ENCODE data around the gene FXN. TPM values are rescaled to one million over a fixed set of nuclear protein-coding genes. Genes with fewer than 3 reads are reported as not detected.
"Not testable (repeated sequence)": the region's sequence is repeated elsewhere in the genome, so short reads cannot be mapped to it uniquely, and the experiment has no call there.

The FXN gene
- total RNA-seq, 1 experiment from 2014 or later = 24.1 TPM

DNA sequence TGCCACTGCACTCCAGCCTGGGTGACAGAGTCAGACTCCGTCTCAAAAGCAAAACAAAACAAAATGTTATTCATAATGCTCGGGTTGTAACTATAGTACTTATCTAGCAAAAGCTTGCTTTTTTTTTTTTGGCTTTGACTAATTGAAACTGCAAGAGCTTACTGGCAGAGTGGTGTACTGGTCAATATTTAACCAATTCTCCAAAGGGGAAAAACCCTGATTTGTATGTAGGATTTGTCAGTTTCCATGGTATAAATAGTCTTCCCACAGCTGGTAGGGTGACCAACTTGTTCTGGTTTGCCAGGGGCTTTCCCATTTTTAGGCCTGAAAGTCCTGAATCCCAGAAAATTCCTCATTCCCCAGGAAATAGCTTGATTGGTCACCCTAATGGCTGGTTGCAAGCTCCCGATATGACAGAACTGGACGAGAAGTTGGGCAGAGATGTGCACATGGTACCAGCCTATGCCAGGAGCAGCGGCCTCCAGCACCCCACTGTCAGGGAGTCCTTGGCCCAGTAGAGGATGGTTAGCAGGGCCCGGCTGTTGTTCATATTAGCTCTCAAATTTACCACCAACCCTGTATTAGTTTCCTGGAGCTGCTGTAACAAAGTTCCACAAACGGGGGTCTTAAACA lies 58.0 kb downstream of the FXN start:
- Histone ChIP-seq H3K9ac (ENCODE audit: low read length) (no peak overlapping the region), H2AFZ (ENCODE audit: low read depth, low read length, poor library complexity, severe bottlenecking) (no peak overlapping the region), H3K9me2 (ENCODE audit: insufficient read depth) (no peaks in the 10 kb centered on the region), H3K27ac (ENCODE audit: low read depth, low read length) (no peak overlapping the region), H3K27me3 (ENCODE audit: insufficient read depth, low read length) (no peaks in the 10 kb centered on the region), H3K9me3 (ENCODE audit: control insufficient read depth in 1 of 2, insufficient read depth in 1 of 2, low read depth in 1 of 2, low read length in 2 of 2) (no peaks in the 10 kb centered on the region), H3K79me2 (ENCODE audit: insufficient read depth, low read length) (no peaks in the 10 kb centered on the region), H3K4me2 (ENCODE audit: low read length) (no peak overlapping the region), H3K4me3 (replicated peaks in 1 of 2; ENCODE audit: low read depth in 1 of 2, low read length in 2 of 2) (no peak overlapping the region), H3K36me3 (ENCODE audit: control insufficient read depth in 1 of 2, insufficient read depth in 2 of 2, low read length in 2 of 2) (no peaks in the 10 kb centered on the region), H3K4me1 (ENCODE audit: control insufficient read depth in 1 of 2, insufficient read depth in 2 of 2, low read length in 2 of 2) (peaks cover 0 to 6% of the 10 kb centered on the region in 2 experiments; a peak in 1 of 4 replicates), H4K20me1 (ENCODE audit: insufficient read depth) (no peaks in the 10 kb centered on the region)
- RAD21 ChIA-PET (ENCODE audit: low non-redundant PET in 1 of 2, low total read pairs in 2 of 2, uncharacterized antibody in 2 of 2, unreplicated experiment in 2 of 2) = no interaction called here
- CTCF ChIA-PET = no interaction called here
- intact Hi-C loops (cut with micrococcal nuclease) = no loop called here
- no TSS peak for BruUV-seq (replicated peaks)
- no peak for DNase-seq (ENCODE audit: low read depth, low spot score)
- ATAC-seq = no peak
- TF ChIP-seq SP1 (IDR thresholded peaks at IDR 0.05; ENCODE audit: low read depth) = no peak
- TF ChIP-seq, protein P1, sequence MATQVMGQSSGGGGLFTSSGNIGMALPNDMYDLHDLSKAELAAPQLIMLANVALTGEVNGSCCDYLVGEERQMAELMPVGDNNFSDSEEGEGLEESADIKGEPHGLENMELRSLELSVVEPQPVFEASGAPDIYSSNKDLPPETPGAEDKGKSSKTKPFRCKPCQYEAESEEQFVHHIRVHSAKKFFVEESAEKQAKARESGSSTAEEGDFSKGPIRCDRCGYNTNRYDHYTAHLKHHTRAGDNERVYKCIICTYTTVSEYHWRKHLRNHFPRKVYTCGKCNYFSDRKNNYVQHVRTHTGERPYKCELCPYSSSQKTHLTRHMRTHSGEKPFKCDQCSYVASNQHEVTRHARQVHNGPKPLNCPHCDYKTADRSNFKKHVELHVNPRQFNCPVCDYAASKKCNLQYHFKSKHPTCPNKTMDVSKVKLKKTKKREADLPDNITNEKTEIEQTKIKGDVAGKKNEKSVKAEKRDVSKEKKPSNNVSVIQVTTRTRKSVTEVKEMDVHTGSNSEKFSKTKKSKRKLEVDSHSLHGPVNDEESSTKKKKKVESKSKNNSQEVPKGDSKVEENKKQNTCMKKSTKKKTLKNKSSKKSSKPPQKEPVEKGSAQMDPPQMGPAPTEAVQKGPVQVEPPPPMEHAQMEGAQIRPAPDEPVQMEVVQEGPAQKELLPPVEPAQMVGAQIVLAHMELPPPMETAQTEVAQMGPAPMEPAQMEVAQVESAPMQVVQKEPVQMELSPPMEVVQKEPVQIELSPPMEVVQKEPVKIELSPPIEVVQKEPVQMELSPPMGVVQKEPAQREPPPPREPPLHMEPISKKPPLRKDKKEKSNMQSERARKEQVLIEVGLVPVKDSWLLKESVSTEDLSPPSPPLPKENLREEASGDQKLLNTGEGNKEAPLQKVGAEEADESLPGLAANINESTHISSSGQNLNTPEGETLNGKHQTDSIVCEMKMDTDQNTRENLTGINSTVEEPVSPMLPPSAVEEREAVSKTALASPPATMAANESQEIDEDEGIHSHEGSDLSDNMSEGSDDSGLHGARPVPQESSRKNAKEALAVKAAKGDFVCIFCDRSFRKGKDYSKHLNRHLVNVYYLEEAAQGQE (IDR thresholded peaks at IDR 0.05; ENCODE audit: low read depth) = no peak
- POLR2A ChIA-PET = no interaction called here

DNA sequence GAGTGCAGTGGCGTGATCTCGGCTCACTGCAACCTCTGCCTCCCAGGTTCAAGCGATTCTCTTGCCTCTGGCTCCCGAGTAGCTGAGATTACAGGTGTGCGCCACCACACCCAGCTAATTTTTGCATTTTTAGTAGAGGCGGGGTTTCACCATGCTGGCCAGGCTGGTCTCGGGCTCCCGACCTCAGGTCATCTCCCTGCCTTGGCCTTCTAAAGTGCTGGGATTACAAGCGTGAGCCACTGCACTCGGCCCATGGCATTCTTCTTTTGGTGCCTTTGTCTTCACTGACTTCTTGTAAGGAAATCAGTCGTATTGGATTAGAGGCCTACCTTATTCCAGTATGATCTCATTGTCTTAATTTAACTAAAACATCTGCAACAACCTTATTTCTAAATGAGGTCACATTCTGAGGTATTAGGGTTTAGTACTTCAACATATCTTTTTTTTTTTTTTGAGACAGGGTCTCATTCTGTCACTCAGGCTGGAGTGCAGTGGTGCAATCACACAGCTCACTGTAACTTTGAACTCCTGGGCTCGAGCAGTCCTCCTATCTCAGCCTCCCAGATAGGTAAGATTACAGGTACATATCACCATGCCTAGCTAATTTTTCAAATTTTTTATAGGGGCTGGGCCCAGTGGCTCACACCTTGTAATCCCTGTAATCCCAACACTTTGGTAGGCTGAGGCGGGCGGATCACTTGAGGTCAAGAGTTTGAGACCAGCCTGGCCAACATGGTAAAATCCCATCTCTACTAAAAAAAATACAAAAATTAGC lies 59.0 kb downstream of the FXN start:
- H3K27ac ChIP-seq (ENCODE audit: low read depth, low read length); H2AFZ ChIP-seq (ENCODE audit: low read depth, low read length, poor library complexity, severe bottlenecking); H3K79me2 ChIP-seq (ENCODE audit: insufficient read depth, low read length); POLR2A ChIA-PET; H4K20me1 ChIP-seq (ENCODE audit: insufficient read depth); DNase-seq (ENCODE audit: low read depth, low spot score); H3K9me2 ChIP-seq (ENCODE audit: insufficient read depth); H3K27me3 ChIP-seq (ENCODE audit: insufficient read depth, low read length); H3K4me2 ChIP-seq (ENCODE audit: low read length); H3K4me1 ChIP-seq (ENCODE audit: control insufficient read depth in 1 of 2, insufficient read depth in 2 of 2, low read length in 2 of 2); CTCF ChIA-PET; BruUV-seq (replicated peaks); H3K9me3 ChIP-seq (ENCODE audit: control insufficient read depth in 1 of 2, insufficient read depth in 1 of 2, low read depth in 1 of 2, low read length in 2 of 2); ATAC-seq; RAD21 ChIA-PET (ENCODE audit: low non-redundant PET in 1 of 2, low total read pairs in 2 of 2, uncharacterized antibody in 2 of 2, unreplicated experiment in 2 of 2); H3K4me3 ChIP-seq (replicated peaks in 1 of 2; ENCODE audit: low read depth in 1 of 2, low read length in 2 of 2); H3K36me3 ChIP-seq (ENCODE audit: control insufficient read depth in 1 of 2, insufficient read depth in 2 of 2, low read length in 2 of 2); H3K9ac ChIP-seq (ENCODE audit: low read length); intact Hi-C loops (cut with micrococcal nuclease): not testable (repeated sequence)

Data from HCT116 (cell line).